ENCODE measurements around the gene TRIM33.
A peak's percentile ranks its signal among the peaks of the same experiment; 100 is the strongest.
"Not testable (repeated sequence)": the region's sequence is repeated elsewhere in the genome, so short reads cannot be mapped to it uniquely, and the experiment has no call there.

TRIM33 gene

GRCh38 chr1:114510274-114511031 lies 550 bp downstream of the TRIM33 start:
- ATAC-seq: peak; percentile 61 to 66

- no peak for ATAC-seq
Observed at GRCh38 chr1:114509596-114510273, 1.3 kb downstream of the TRIM33 start.

GRCh38 chr1:114508386-114508898 lies 2.6 kb downstream of the TRIM33 start:
- ATAC-seq: no peak

GRCh38 chr1:114507513-114507912 lies 3.5 kb downstream of the TRIM33 start:
- no peak for ATAC-seq

GRCh38 chr1:114505148-114505561 lies 5.8 kb downstream of the TRIM33 start:
- ATAC-seq: peak; percentile 38 to 53

GRCh38 chr1:114503916-114504422 lies 7.0 kb downstream of the TRIM33 start:
- no peak for ATAC-seq

- ATAC-seq: no peak
Observed at GRCh38 chr1:114502080-114502479, 8.9 kb downstream of the TRIM33 start.

GRCh38 chr1:114499478-114499877 lies 11.5 kb downstream of the TRIM33 start:
- ATAC-seq: no peak

- no peak for ATAC-seq
Observed at GRCh38 chr1:114496089-114496488, 14.9 kb downstream of the TRIM33 start.

GRCh38 chr1:114495486-114495885 lies 15.5 kb downstream of the TRIM33 start:
- ATAC-seq: no peak

- no peak for ATAC-seq
Observed at GRCh38 chr1:114492978-114493377, 18.0 kb downstream of the TRIM33 start.

- ATAC-seq: no peak
Observed at GRCh38 chr1:114490274-114490693, 20.7 kb downstream of the TRIM33 start.

GRCh38 chr1:114488739-114489138 lies 22.3 kb downstream of the TRIM33 start:
- no peak for ATAC-seq

- ATAC-seq: no peak
Observed at GRCh38 chr1:114485286-114485685, 25.7 kb downstream of the TRIM33 start.

- peak; percentile 55 to 64 for ATAC-seq
Observed at GRCh38 chr1:114482585-114482984, 28.4 kb downstream of the TRIM33 start.

- not testable (repeated sequence) for ATAC-seq
Observed at GRCh38 chr1:114479636-114480035, 31.4 kb downstream of the TRIM33 start.

- ATAC-seq: no peak
Observed at GRCh38 chr1:114479134-114479533, 31.9 kb downstream of the TRIM33 start.

GRCh38 chr1:114473796-114474195 lies 37.2 kb downstream of the TRIM33 start:
- ATAC-seq: no peak

GRCh38 chr1:114472408-114472807 lies 38.6 kb downstream of the TRIM33 start:
- ATAC-seq: no peak

GRCh38 chr1:114470681-114471080 lies 40.3 kb downstream of the TRIM33 start:
- no peak for ATAC-seq

GRCh38 chr1:114468710-114469468 lies 42.1 kb downstream of the TRIM33 start:
- peak in 1 of 2 donors; percentile 85 for ATAC-seq

GRCh38 chr1:114468047-114468446 lies 43.0 kb downstream of the TRIM33 start:
- no peak for ATAC-seq

- no peak for ATAC-seq
Observed at GRCh38 chr1:114467491-114467890, 43.5 kb downstream of the TRIM33 start.

Measured in activated CD4-positive, CD25-positive, alpha-beta regulatory T cell treated with anti-CD3 and anti-CD28 coated beads, Interleukin-2, amount 50 U/mL, for 24 hours (primary cell).